ENCODE measurements around the gene TSPYL4.

The TSPYL4 gene

GRCh38 chr6:116218866-116219265 is 35.0 kb downstream of the TSPYL4 start:
- Mint-ChIP-seq H3K27me3 (ENCODE audit: low read depth, poor library complexity) (no peaks in the 10 kb centered on the region), H3K9me3 (no peaks in the 10 kb centered on the region), H3K27ac (no peak overlapping the region), H3K4me1 (peaks cover 10% of the 10 kb centered on the region), H3K36me3 (ENCODE audit: low read depth) (peaks cover 5% of the 10 kb centered on the region), H3K4me3 (no peak overlapping the region)
- TF ChIP-seq CTCF (IDR thresholded peaks at IDR 0.05): no peak
- no peak for DNase-seq

GRCh38 chr6:116218172-116218633 is 35.7 kb downstream of the TSPYL4 start:
- TF ChIP-seq CTCF (IDR thresholded peaks at IDR 0.05): peak; percentile 56
- Mint-ChIP-seq H3K27me3 (ENCODE audit: low read depth, poor library complexity) (no peaks in the 10 kb centered on the region), H3K9me3 (no peaks in the 10 kb centered on the region), H3K36me3 (ENCODE audit: low read depth) (peaks cover under 1% of the 10 kb centered on the region), H3K4me3 (no peak overlapping the region), H3K27ac (no peak overlapping the region), H3K4me1 (peaks cover 10% of the 10 kb centered on the region)
- DNase-seq: no peak

- no peaks in the 10 kb centered on the region for H3K9me3 Mint-ChIP-seq
- peaks cover 10% of the 10 kb centered on the region for H3K4me1 Mint-ChIP-seq
- no peak overlapping the region for H3K4me3 Mint-ChIP-seq
- no peaks in the 10 kb centered on the region for H3K27me3 Mint-ChIP-seq (ENCODE audit: low read depth, poor library complexity)
- H3K27ac Mint-ChIP-seq: no peak overlapping the region
- peak; percentile 61 for TF ChIP-seq CTCF (IDR thresholded peaks at IDR 0.05)
- H3K36me3 Mint-ChIP-seq (ENCODE audit: low read depth): no peaks in the 10 kb centered on the region
- DNase-seq: no peak
These were observed 36.8 kb downstream of the TSPYL4 start for GRCh38 chr6:116217069-116217468.

GRCh38 chr6:116215414-116215813 is 38.5 kb downstream of the TSPYL4 start:
- Mint-ChIP-seq H3K36me3 (ENCODE audit: low read depth) (no peaks in the 10 kb centered on the region), H3K4me3 (no peak overlapping the region), H3K4me1 (peaks cover 10% of the 10 kb centered on the region), H3K27me3 (ENCODE audit: low read depth, poor library complexity) (no peaks in the 10 kb centered on the region), H3K9me3 (no peaks in the 10 kb centered on the region), H3K27ac (no peak overlapping the region)
- no peak for DNase-seq
- no peak for TF ChIP-seq CTCF (IDR thresholded peaks at IDR 0.05)

GRCh38 chr6:116214681-116215080 is 39.2 kb downstream of the TSPYL4 start:
- H3K27ac Mint-ChIP-seq: no peak overlapping the region
- no peaks in the 10 kb centered on the region for H3K27me3 Mint-ChIP-seq (ENCODE audit: low read depth, poor library complexity)
- TF ChIP-seq CTCF (IDR thresholded peaks at IDR 0.05): no peak
- H3K4me3 Mint-ChIP-seq: no peak overlapping the region
- H3K36me3 Mint-ChIP-seq (ENCODE audit: low read depth): no peaks in the 10 kb centered on the region
- peaks cover 10% of the 10 kb centered on the region for H3K4me1 Mint-ChIP-seq
- H3K9me3 Mint-ChIP-seq: no peaks in the 10 kb centered on the region
- DNase-seq: no peak

- Mint-ChIP-seq H3K9me3 (no peaks in the 10 kb centered on the region), H3K27ac (no peak overlapping the region), H3K27me3 (ENCODE audit: low read depth, poor library complexity) (no peaks in the 10 kb centered on the region), H3K4me3 (no peak overlapping the region), H3K36me3 (ENCODE audit: low read depth) (no peaks in the 10 kb centered on the region), H3K4me1 (no peaks in the 10 kb centered on the region)
- no peak for DNase-seq
- no peak for TF ChIP-seq CTCF (IDR thresholded peaks at IDR 0.05)
These were observed 43.0 kb downstream of the TSPYL4 start for GRCh38 chr6:116210750-116211425.
